K562 (cell line): Measurements from ENCODE around the gene ZFYVE19. TPM values are rescaled to one million over a fixed set of nuclear protein-coding genes. Genes with fewer than 3 reads are reported as not detected.

Experiments
- ATAC-seq: fragments of 200-7000 bp; cut with Tn5 transposase; 3 replicates; pipeline ENCODE4 v1.9.1; 2020; ENCODE audit warnings: moderate library complexity
- Bru-seq: library from RNA; stranded (reverse); fragments of 400-500 nt; gene quantifications from one replicate; lab custom pipeline; 2021; lab: Mats Ljungman, UMichigan
- BruChase-seq, 2 experiments: library from RNA; stranded (reverse); fragments of 400-500 nt; gene quantifications; one replicate each; lab custom pipeline; 2021; lab: Mats Ljungman, UMichigan
- BruUV-seq: library from RNA; stranded (reverse); fragments of 400-500 nt; replicated peaks from 2 replicates; lab custom pipeline; 2021; lab: Mats Ljungman, UMichigan
- CTCF ChIA-PET: fragments of 300-600 bp; formaldehyde crosslinking; extraction: SDS; loops from one replicate; lab custom pipeline; 2021; ENCODE audit warnings: low intra/inter-chr PET ratio; lab: Yijun Ruan, JAX
- POLR2A ChIA-PET: fragments of 300-600, 350-650 bp; sonication (Branson Sonifier 250); formaldehyde crosslinking; extraction: SDS; loops from one replicate; lab custom pipeline; 2021; ENCODE audit warnings: antibody characterized with exemption, inconsistent platforms; lab: Yijun Ruan, JAX
- DNase-seq, 4 experiments: peaks; one replicate each; pipeline versions ENCODE4 v3.0.0 to v3.0.0-alpha.2; 2011 to 2018; ENCODE audit warnings: low spot score in 3 of 4, mixed read lengths in 3 of 4; ENCODE audit errors: extremely low read depth in 1 of 4
- FAIRE-seq: peaks from 2 replicates; lab custom pipeline; 2011; peaks lifted over from hg19 to GRCh38; lab: Jason Lieb, UNC
- H2AFZ ChIP-seq: 2 replicates; pipeline ENCODE4 v1.6.0; 2011; ENCODE audit warnings: low read depth, low read length, control low read depth, inconsistent platforms
- H3K27ac ChIP-seq: fragments of 200-600 bp; 3 replicates; pipeline ENCODE4 v1.8.0; 2011; ENCODE audit warnings: low read depth, mild to moderate bottlenecking, control low read depth, inconsistent platforms, low read length, moderate library complexity, mixed read lengths; ENCODE audit errors: extremely low read depth
- H3K27me3 ChIP-seq, 2 experiments: fragments of 300-600 bp in 1 of 2; 2 replicates in 1 of 2; 3 replicates in 1 of 2; pipeline versions ENCODE4 v1.6.0 to v1.8.0; 2011; ENCODE audit warnings: inconsistent platforms in 2 of 2, low read length in 2 of 2, mild to moderate bottlenecking in 1 of 2, mixed read lengths in 1 of 2, moderate library complexity in 1 of 2; ENCODE audit not compliant: control insufficient read depth in 2 of 2, insufficient read depth in 2 of 2
- H3K36me3 ChIP-seq: fragments of 300-600 bp; 3 replicates; pipeline ENCODE4 v1.8.0; 2011; ENCODE audit warnings: mild to moderate bottlenecking, low read length, inconsistent platforms; ENCODE audit not compliant: control insufficient read depth, insufficient read depth
- H3K4me1 ChIP-seq, 2 experiments: fragments of 200-600 bp in 1 of 2; replicated peaks in 1 of 2; 2 replicates in 1 of 2; 3 replicates in 1 of 2; pipeline versions ENCODE4 v1.5.1 to v1.8.0; 2011; ENCODE audit warnings: inconsistent platforms in 2 of 2, low read length in 2 of 2, mild to moderate bottlenecking in 1 of 2, mixed read lengths in 1 of 2, moderate library complexity in 1 of 2; ENCODE audit not compliant: control insufficient read depth in 2 of 2, insufficient read depth in 2 of 2
- H3K4me2 ChIP-seq: 2 replicates; pipeline ENCODE4 v1.6.1; 2011; ENCODE audit warnings: low read length, control low read depth, inconsistent platforms, mixed read lengths; ENCODE audit not compliant: insufficient read depth
- H3K4me3 ChIP-seq: fragments of 200-600 bp; sonication (generic), shearing (Covaris generic); 2 replicates; pipeline ENCODE4 v1.5.1; 2016; ENCODE audit warnings: control low read depth, inconsistent platforms
- H3K79me2 ChIP-seq: fragments of 200-600 bp; 3 replicates; pipeline ENCODE4 v1.8.0; 2011; ENCODE audit warnings: low read length, inconsistent platforms; ENCODE audit not compliant: control insufficient read depth, insufficient read depth
- H3K9ac ChIP-seq, 2 experiments: 2 replicates each; pipeline versions ENCODE4 v1.6.0 to v1.6.1; 2011; ENCODE audit warnings: low read depth in 2 of 2, low read length in 2 of 2, control low read depth in 1 of 2, inconsistent platforms in 1 of 2, mild to moderate bottlenecking in 1 of 2, mixed read lengths in 1 of 2; ENCODE audit not compliant: insufficient read depth in 1 of 2
- H3K9me1 ChIP-seq: one replicate; pipeline ENCODE4 v1.6.0; 2011; ENCODE audit warnings: inconsistent platforms, mild to moderate bottlenecking, low read length, moderate library complexity; ENCODE audit not compliant: control insufficient read depth, insufficient read depth
- H3K9me3 ChIP-seq: replicated peaks from 2 replicates; pipeline ENCODE4 v1.5.1; 2011; ENCODE audit warnings: low read depth, low read length, inconsistent platforms; ENCODE audit not compliant: control insufficient read depth, insufficient read depth
- H4K20me1 ChIP-seq: replicated peaks from 2 replicates; pipeline ENCODE4 v1.6.1; 2011; ENCODE audit warnings: low read length, inconsistent platforms, mixed read lengths; ENCODE audit not compliant: control insufficient read depth, insufficient read depth
- AFF1 ChIP-seq, 2 experiments: fragments of 450-650 bp; IDR thresholded peaks; 2 replicates each; pipeline ENCODE4 v1.6.1; 2018; ENCODE audit warnings: mild to moderate bottlenecking in 2 of 2, low read depth in 1 of 2; ENCODE audit not compliant: partially characterized antibody in 2 of 2
- BACH1 ChIP-seq: fragments of 200-800 bp; sonication (Bioruptor generic); IDR thresholded peaks from 2 replicates; pipeline ENCODE4 v1.6.1; 2016; ENCODE audit warnings: missing genetic modification characterization, missing compliant biosample characterization
- HCFC1 ChIP-seq: IDR thresholded peaks from 2 replicates; pipeline ENCODE4 v1.6.1; 2012; ENCODE audit warnings: low read depth, low read length, improper control_type of control experiment
- JUN ChIP-seq, 2 experiments: sonication (generic) in 1 of 2; formaldehyde crosslinking in 1 of 2; IDR thresholded peaks; 2 replicates each; pipeline versions ENCODE4 v1.6.1 to v1.8.0; 2012 to 2022; ENCODE audit warnings: borderline replicate concordance in 2 of 2, mild to moderate bottlenecking in 2 of 2, improper control_type of control experiment in 1 of 2, low read depth in 1 of 2, low read length in 1 of 2, missing genetic modification reagents in 1 of 2
- KLF6 ChIP-seq: fragments of 250-450 bp; sonication (Bioruptor Pico); IDR thresholded peaks from 2 replicates; pipeline ENCODE4 v1.4.0; 2020; ENCODE audit warnings: mild to moderate bottlenecking, moderate library complexity, borderline replicate concordance
- L3MBTL2 ChIP-seq: fragments of 450-650 bp; IDR thresholded peaks from 2 replicates; pipeline ENCODE4 v1.6.1; 2016; ENCODE audit warnings: mild to moderate bottlenecking, moderate library complexity
- XRCC3 ChIP-seq: fragments of 450-650 bp; IDR thresholded peaks from 2 replicates; pipeline ENCODE4 v1.6.1; 2017; ENCODE audit warnings: mild to moderate bottlenecking, moderate library complexity
- ZFX ChIP-seq: sonication (generic); formaldehyde crosslinking; IDR thresholded peaks from 2 replicates; pipeline ENCODE4 v1.8.0; 2022; ENCODE audit warnings: mild to moderate bottlenecking, missing genetic modification reagents, moderate library complexity
- ZNF431 ChIP-seq: sonication (generic); formaldehyde crosslinking; IDR thresholded peaks from 2 replicates; pipeline ENCODE4 v1.8.0; 2022; ENCODE audit warnings: mild to moderate bottlenecking, missing genetic modification reagents
- ZNF695 ChIP-seq: fragments of 450-650 bp; formaldehyde crosslinking; IDR thresholded peaks from 2 replicates; pipeline ENCODE4 v1.4.0; 2020; ENCODE audit warnings: mild to moderate bottlenecking, moderate library complexity
- WGBS: fragments of 100-300 bp; shearing (Covaris generic); methylation state at CpG from one replicate; pipeline ENCODE4 v1.1.6; 2016; ENCODE audit warnings: low coverage, mixed read lengths; ENCODE audit not compliant: insufficient coverage; ENCODE audit errors: missing lambda C conversion rate; 5-methylcytosine and 5-hydroxymethylcytosine counted together
- in situ Hi-C: fragments of 300-500 bp; cut with MboI; formaldehyde crosslinking; loops from 4 replicates; pipeline ENCODE4 v1.15.0; 2018; ENCODE audit warnings: inconsistent platforms, mixed read lengths
- intact Hi-C: fragments of 100-400 bp; cut with micrococcal nuclease; formaldehyde crosslinking; loops from 2 replicates; pipeline ENCODE4 v1.14.2; 2022
- long read RNA-seq, 3 experiments: library from polyadenylated mRNA in 2 of 3; library from RNA in 1 of 3; unstranded in 2 of 3; stranded (forward) in 1 of 3; transcript quantifications; one replicate each; pipeline ENCODE4 v2.0.0, GENCODE V29; 2019 to 2022
- polyA minus RNA-seq, 3 experiments: library from RNA; depleted of rRNA, polyadenylated mRNA; stranded (reverse); fragments of >200 nt; gene quantifications; 2 replicates each; pipeline ENCODE4 v1.2.3, GENCODE V29; 2011
- polyA plus RNA-seq, 8 experiments: library from polyadenylated mRNA; depleted of rRNA in 4 of 8; stranded (reverse) in 5 of 8; unstranded in 3 of 8; fragments of >200 nt; fragmentation: Nextera tagmentation in 2 of 8; fragmentation: Illumina TruSeq in 1 of 8; extraction: Ambion mirVana in 2 of 8; extraction: Trizol in 1 of 8; gene quantifications; 2 replicates each; pipeline versions ENCODE4 v1.2.1 to v1.2.3, GENCODE V29; 2011 to 2014; ENCODE audit warnings: inconsistent platforms in 1 of 8, missing spikeins in 1 of 8
- total RNA-seq, 7 experiments: library from RNA; depleted of rRNA in 6 of 7; stranded (reverse); fragments of >200 nt in 6 of 7; fragmentation: Illumina TruSeq in 2 of 7; extraction: Trizol in 2 of 7; gene quantifications; 2 replicates each; pipeline versions ENCODE4 v1.2.1 to v1.2.3, GENCODE V29; 2011 to 2021; ENCODE audit warnings: low replicate concordance in 1 of 7

The ZFYVE19 gene
- total RNA-seq (2011; cell fraction: chromatin; rRNA removed; ENCODE audit: low replicate concordance): 53.9 and 97.1 TPM in 2 replicates
- total RNA-seq (2011; cell fraction: nucleolus; rRNA removed): 55.0 and 62.4 TPM in 2 replicates
- total RNA-seq (2011; cell fraction: nucleoplasm; rRNA removed): 34.8 and 43.8 TPM in 2 replicates
- 13.1 and 20.8 TPM in 2 replicates for total RNA-seq (2014; rRNA removed)
- 7.9 and 13.1 TPM in 2 replicates for total RNA-seq (2014; rRNA removed; fragmentation: Illumina TruSeq; extraction: Trizol)
- total RNA-seq (2015; rRNA removed; fragmentation: Illumina TruSeq; extraction: Trizol): 20.7 and 22.5 TPM in 2 replicates
- 18.2 and 19.9 TPM in 2 replicates for total RNA-seq (2021)
- polyA plus RNA-seq (2011; rRNA removed): 27.1 and 35.2 TPM in 2 replicates
- polyA plus RNA-seq (2011; cell fraction: cytosol; rRNA removed): 38.7 and 39.7 TPM in 2 replicates
- 105 TPM in 2 replicates for polyA plus RNA-seq (2011; cell fraction: nucleus; rRNA removed)
- polyA plus RNA-seq (2012): 23.5 and 35.7 TPM in 2 replicates
- 30.0 and 36.8 TPM in 2 replicates for polyA plus RNA-seq (2014; fragmentation: Illumina TruSeq; extraction: Trizol)
- polyA plus RNA-seq (2014; fragmentation: Nextera tagmentation; extraction: Ambion mirVana): 1 to 10 TPM; 1.5 to 3.6 TPM
- polyA plus RNA-seq (2014; rRNA removed): 23.4 and 23.5 TPM in 2 replicates
- polyA minus RNA-seq (2011; rRNA and poly(A)+ RNA removed): 22.6 and 25.2 TPM in 2 replicates
- 11.4 and 13.7 TPM in 2 replicates for polyA minus RNA-seq (2011; cell fraction: cytosol; rRNA and poly(A)+ RNA removed)
- 22.2 and 27.5 TPM in 2 replicates for polyA minus RNA-seq (2011; cell fraction: nucleus; rRNA and poly(A)+ RNA removed)
- percentile 57 among the genes with signal in this experiment for Bru-seq, nascent RNA
- percentile 58 among the genes with signal in this experiment for BruChase-seq, experiment 1, labeled RNA remaining after a 2-hour chase
- percentile 59 among the genes with signal in this experiment for BruChase-seq, experiment 2, labeled RNA remaining after a 6-hour chase
- long read RNA-seq, experiment 1, transcript ZFYVE19-201 (10 exons, 1,555 nt): minor isoform, 8 of 73 reads
- long read RNA-seq, experiment 1, transcript ZFYVE19-203 (11 exons, 2,775 nt): major isoform, 20 of 73 reads
- long read RNA-seq, experiment 1, partial matches to known transcripts: 28 of 73 reads
- long read RNA-seq, experiment 1, other reads (novel, unspliced or antisense): 13 of 73 reads
- long read RNA-seq, experiment 2, transcript ZFYVE19-203 (11 exons, 2,775 nt): major isoform, 5 of 14 reads
- long read RNA-seq, experiment 2, partial matches to known transcripts: 4 of 14 reads
- long read RNA-seq, experiment 2, other reads (novel, unspliced or antisense): 3 of 14 reads
- long read RNA-seq, experiment 3, partial matches to known transcripts: 4 of 8 reads
- long read RNA-seq, experiment 3, other reads (novel, unspliced or antisense): 1 of 8 reads

GRCh38 chr15:40807028-40807887, at the start of gene ZFYVE19, which contains the start of gene DNAJC17:
TSS of gene ZFYVE19 (plus strand) at chr15:40807089. CDS start at chr15:40807590, 501 bp downstream.
TSS of gene DNAJC17 (minus strand) at chr15:40807473. CDS start at chr15:40807446, 27 bp downstream.
- Histone ChIP-seq H2AFZ (peak within 1 kb of the TSS; percentile 100), H3K9ac (peak within 1 kb of the TSS; percentile 96 to 98), H3K36me3 (peaks cover 29% of the 10 kb centered on the region), H3K27ac (peak within 1 kb of the TSS; percentile 95), H3K9me3 (no peaks in the 10 kb centered on the region; the same call in 1 of the 2 replicates), H3K27me3 (no peaks in the 10 kb centered on the region), H3K4me2 (peak within 1 kb of the TSS; percentile 98), H3K79me2 (peaks cover 19% of the 10 kb centered on the region), H3K4me3 (peak within 1 kb of the TSS; percentile 81), H3K9me1 (peaks cover 3% of the 10 kb centered on the region), H3K4me1 (peaks cover 13 to 15% of the 10 kb centered on the region in 2 experiments; a peak in 4 of 5 replicates), H4K20me1 (no peaks in the 10 kb centered on the region)
- DNase-seq: peak; percentile 86 to 98 (median 90)
- peak; percentile 99 for ATAC-seq
- ChIA-PET POLR2A (interaction anchor here (0.7 to 1.8 kb wide), 5 partner anchors 9 to 339 kb away, joined by 3 to 12 read pairs (median 3); no protein-coding TSS in a partner anchor), CTCF (no interaction called here)
- in situ Hi-C loops: no loop called here
- intact Hi-C loops: no loop called here
- under 1% methylated on average over 55 of the region's 64 CpGs for WGBS
- BruUV-seq: no TSS peak
- FAIRE-seq: peak; percentile 99
- 0 out of 2 replicates have a peak, but pooled peaks have one; percentile 29 for TF ChIP-seq ZNF695 (CRISPR knock-in tag)
- TF ChIP-seq ZNF431 (CRISPR knock-in tag): no peak
- peak; percentile 80 for TF ChIP-seq L3MBTL2
- TF ChIP-seq BACH1: peak; percentile 34; the same call in 1 of the 2 replicates
- TF ChIP-seq JUN (IDR thresholded peaks at IDR 0.05; ENCODE audit: borderline replicate concordance, low read depth, low read length): 0 out of 2 replicates have a peak, but pooled peaks have one; percentile 19
- TF ChIP-seq JUN (CRISPR knock-in tag; IDR thresholded peaks at IDR 0.05; ENCODE audit: borderline replicate concordance): no peak; the same call in 1 of the 2 replicates
- no peak for TF ChIP-seq XRCC3
- peak; percentile 97 for TF ChIP-seq HCFC1
- 0 out of 2 replicates have a peak, but pooled peaks have one; percentile 9 for TF ChIP-seq KLF6 (CRISPR knock-in tag)
- peak; percentile 97 for TF ChIP-seq ZFX (CRISPR knock-in tag)
- peak in 1 of 2 experiments; percentile 98 for TF ChIP-seq AFF1 (IDR thresholded peaks at IDR 0.05; ENCODE audit: low read depth in 1 of 2, partially characterized antibody in 2 of 2)
